Skeletal muscle tissue (tissue), 4 donors: Measurements from ENCODE around the gene MAP4. TPM values are rescaled to one million over a fixed set of nuclear protein-coding genes. Genes with fewer than 3 reads are reported as not detected.

Experiments used
- H3K27ac ChIP-seq: one replicate; pipeline ENCODE4 v1.7.0; 2013; ENCODE audit warnings: mild to moderate bottlenecking, low read depth, low read length, inconsistent platforms
- H3K27me3 ChIP-seq, 3 donors: one replicate each; pipeline ENCODE4 v1.7.0; 2013; ENCODE audit warnings: low read length in 3 of 3; ENCODE audit not compliant: control insufficient read depth in 3 of 3, insufficient read depth in 3 of 3
- H3K36me3 ChIP-seq, 3 donors: one replicate each; pipeline ENCODE4 v1.7.0; 2013; ENCODE audit warnings: low read length in 3 of 3; ENCODE audit not compliant: control insufficient read depth in 3 of 3, insufficient read depth in 3 of 3
- H3K4me1 ChIP-seq, 3 donors: one replicate each; pipeline ENCODE4 v1.7.0; 2013; ENCODE audit warnings: low read length in 3 of 3, mild to moderate bottlenecking in 3 of 3; ENCODE audit not compliant: control insufficient read depth in 3 of 3, insufficient read depth in 3 of 3
- H3K4me3 ChIP-seq, 3 donors: one replicate each; pipeline ENCODE4 v1.7.0; 2013; ENCODE audit warnings: low read length in 3 of 3
- H3K9ac ChIP-seq, 3 donors: one replicate each; pipeline ENCODE4 v1.7.0; 2013; ENCODE audit warnings: low read length in 3 of 3, mild to moderate bottlenecking in 3 of 3, moderate library complexity in 2 of 3, low read depth in 1 of 3
- H3K9me3 ChIP-seq, 3 donors: one replicate each; pipeline ENCODE4 v1.7.0; 2013; ENCODE audit warnings: low read length in 3 of 3; ENCODE audit not compliant: control insufficient read depth in 3 of 3
- total RNA-seq: library from RNA; depleted of rRNA; stranded (reverse); fragments of >200 nt; gene quantifications from one replicate; pipeline ENCODE4 v1.2.3, GENCODE V29; 2014
- donor health status: Osteomylitis.

Gene MAP4
- total RNA-seq, 1 donor from 2014 or later, result 106 TPM

GRCh38 chr3:47978386-47978785 lies 37.8 kb downstream of the MAP4 start:
- peaks cover 0 to 7% (median 0%) of the 10 kb centered on the region in 3 donors for H3K36me3 ChIP-seq
- no peak overlapping the region for H3K4me3 ChIP-seq
- H3K27me3 ChIP-seq, result no peaks in the 10 kb centered on the region
- no peak overlapping the region for H3K27ac ChIP-seq
- no peaks in the 10 kb centered on the region for H3K9me3 ChIP-seq
- H3K9ac ChIP-seq, result no peak overlapping the region
- peaks cover 0 to 3% (median 0%) of the 10 kb centered on the region in 3 donors for H3K4me1 ChIP-seq

GRCh38 chr3:47976135-47976732 lies 40.0 kb downstream of the MAP4 start:
- H3K9ac ChIP-seq, result no peak overlapping the region
- H3K4me1 ChIP-seq, result no peaks in the 10 kb centered on the region
- H3K9me3 ChIP-seq, result no peaks in the 10 kb centered on the region
- no peak overlapping the region for H3K27ac ChIP-seq
- no peaks in the 10 kb centered on the region for H3K27me3 ChIP-seq
- peaks cover 0 to 7% (median 0%) of the 10 kb centered on the region in 3 donors for H3K36me3 ChIP-seq
- H3K4me3 ChIP-seq, result no peak overlapping the region

- no peak overlapping the region for H3K4me3 ChIP-seq
- H3K4me1 ChIP-seq, result no peaks in the 10 kb centered on the region
- no peaks in the 10 kb centered on the region for H3K9me3 ChIP-seq
- H3K27ac ChIP-seq, result no peak overlapping the region
- H3K9ac ChIP-seq, result no peak overlapping the region
- peaks cover 0 to 7% (median 0%) of the 10 kb centered on the region in 3 donors for H3K36me3 ChIP-seq
- no peaks in the 10 kb centered on the region for H3K27me3 ChIP-seq
Measured at GRCh38 chr3:47974974-47975470, 41.2 kb downstream of the MAP4 start.

GRCh38 chr3:47971081-47971480 lies 45.1 kb downstream of the MAP4 start:
- Histone ChIP-seq H3K27ac (no peak overlapping the region), H3K4me1 (no peaks in the 10 kb centered on the region), H3K9me3 (no peaks in the 10 kb centered on the region), H3K36me3 (peaks cover 0 to 7% (median 2%) of the 10 kb centered on the region in 3 donors), H3K4me3 (no peak overlapping the region), H3K9ac (no peak overlapping the region), H3K27me3 (no peaks in the 10 kb centered on the region)

GRCh38 chr3:47964740-47965139 lies 51.5 kb downstream of the MAP4 start:
- Histone ChIP-seq H3K4me3 (no peak overlapping the region), H3K27ac (no peak overlapping the region), H3K9ac (no peak overlapping the region), H3K27me3 (no peaks in the 10 kb centered on the region), H3K36me3 (peaks cover 0 to under 1% (median 0%) of the 10 kb centered on the region in 3 donors), H3K9me3 (no peaks in the 10 kb centered on the region), H3K4me1 (peaks cover 11 to 18% (median 16%) of the 10 kb centered on the region in 3 donors)

GRCh38 chr3:47961815-47962606 lies 54.2 kb downstream of the MAP4 start:
- Histone ChIP-seq H3K27ac (no peak overlapping the region), H3K4me1 (peaks cover 11 to 18% (median 16%) of the 10 kb centered on the region in 3 donors), H3K9ac (no peak overlapping the region), H3K4me3 (no peak overlapping the region), H3K9me3 (no peaks in the 10 kb centered on the region), H3K36me3 (no peaks in the 10 kb centered on the region), H3K27me3 (no peaks in the 10 kb centered on the region)

- Histone ChIP-seq H3K4me1 (peaks cover 11 to 20% (median 18%) of the 10 kb centered on the region in 3 donors), H3K27ac (no peak overlapping the region)
Measured at GRCh38 chr3:47961036-47961435, 55.2 kb downstream of the MAP4 start.

GRCh38 chr3:47956521-47956920 lies 59.7 kb downstream of the MAP4 start:
- Histone ChIP-seq H3K4me1 (peaks cover 4 to 11% (median 9%) of the 10 kb centered on the region in 3 donors), H3K9ac (no peak overlapping the region), H3K4me3 (no peak overlapping the region), H3K27ac (no peak overlapping the region), H3K9me3 (no peaks in the 10 kb centered on the region), H3K27me3 (no peaks in the 10 kb centered on the region), H3K36me3 (no peaks in the 10 kb centered on the region)

More at GRCh38 chr3:47961036-47961435, 55.2 kb downstream of the MAP4 start:
- no peaks in the 10 kb centered on the region for H3K9me3 ChIP-seq
- no peaks in the 10 kb centered on the region for H3K27me3 ChIP-seq
- no peak overlapping the region for H3K4me3 ChIP-seq
- H3K9ac ChIP-seq, result no peak overlapping the region
- H3K36me3 ChIP-seq, result no peaks in the 10 kb centered on the region

GRCh38 chr3:47954567-47954966 lies 61.6 kb downstream of the MAP4 start:
- no peaks in the 10 kb centered on the region for H3K27me3 ChIP-seq
- H3K9me3 ChIP-seq, result no peaks in the 10 kb centered on the region
- H3K4me3 ChIP-seq, result no peak overlapping the region
- H3K27ac ChIP-seq, result no peak overlapping the region
- H3K4me1 ChIP-seq, result peaks cover 4 to 9% (median 4%) of the 10 kb centered on the region in 3 donors
- no peaks in the 10 kb centered on the region for H3K36me3 ChIP-seq
- no peak overlapping the region for H3K9ac ChIP-seq
